Measurements from ENCODE around the gene PCTP.

- TF ChIP-seq CTCF (conservative IDR thresholded peaks at IDR 0.05) (no peak), EZH2 (IDR thresholded peaks at IDR 0.05; ENCODE audit: low read depth) (no peak)
Observed at GRCh38 chr17:55757659-55758058, 6.8 kb downstream of the PCTP start.

Data from PC-9 (cell line).